Loucy (cell line): ENCODE data around the gene ZNF135.

ENCODE experiments used
- H2AFZ ChIP-seq: fragments of 200-600 bp; sonication (generic); 2 replicates; pipeline ENCODE4 v1.6.0; 2016; ENCODE audit warnings: antibody characterized with exemption, mild to moderate bottlenecking, low read length, moderate library complexity
- H3F3A ChIP-seq: fragments of 200-600 bp; 2 replicates; pipeline ENCODE4 v1.6.0; 2016; ENCODE audit warnings: antibody characterized with exemption, low read depth, mild to moderate bottlenecking
- H3K27me3 ChIP-seq: fragments of 200-600 bp; sonication (generic); 2 replicates; pipeline ENCODE4 v1.6.1; 2014; ENCODE audit warnings: low read length, mild to moderate bottlenecking; ENCODE audit not compliant: insufficient read depth, poor library complexity, severe bottlenecking
- H3K36me3 ChIP-seq: fragments of 200-600 bp; sonication (generic); 2 replicates; pipeline ENCODE4 v1.6.1; 2016; ENCODE audit warnings: low read length; ENCODE audit not compliant: insufficient read depth
- H3K4me1 ChIP-seq: fragments of 200-600 bp; sonication (generic); 2 replicates; pipeline ENCODE4 v1.5.1; 2014; ENCODE audit warnings: low read length, mild to moderate bottlenecking; ENCODE audit not compliant: insufficient read depth, poor library complexity, severe bottlenecking
- H3K4me2 ChIP-seq: fragments of 200-600 bp; sonication (generic); 2 replicates; pipeline ENCODE4 v1.6.0; 2014; ENCODE audit warnings: antibody characterized with exemption, low read length, low read depth, mild to moderate bottlenecking; ENCODE audit not compliant: poor library complexity, severe bottlenecking
- H3K4me3 ChIP-seq: fragments of 200-600 bp; sonication (generic); 2 replicates; pipeline ENCODE4 v1.5.1; 2014; ENCODE audit warnings: low read length, mild to moderate bottlenecking, mixed read lengths; ENCODE audit not compliant: poor library complexity, severe bottlenecking
- H3K79me2 ChIP-seq: fragments of 200-600 bp; sonication (generic); 2 replicates; pipeline ENCODE4 v1.6.1; 2014; ENCODE audit warnings: low read length; ENCODE audit not compliant: insufficient read depth
- H3K9ac ChIP-seq: fragments of 200-600 bp; sonication (generic); 2 replicates; pipeline ENCODE4 v1.6.0; 2014; ENCODE audit warnings: mild to moderate bottlenecking, low read depth, low read length, moderate library complexity; ENCODE audit not compliant: poor library complexity, severe bottlenecking
- H3K9me2 ChIP-seq: fragments of 200-600 bp; sonication (generic); replicated peaks from 2 replicates; pipeline ENCODE4 v1.6.1; 2016; ENCODE audit warnings: low read depth, low read length, mixed read lengths
- H3K9me3 ChIP-seq: fragments of 200-600 bp; sonication (generic); 2 replicates; pipeline ENCODE4 v1.6.1; 2014; ENCODE audit warnings: mild to moderate bottlenecking, antibody characterized with exemption, low read length, low read depth; ENCODE audit not compliant: insufficient read depth
- H4K20me1 ChIP-seq: fragments of 200-600 bp; sonication (generic); 2 replicates; pipeline ENCODE4 v1.6.0; 2014; ENCODE audit warnings: antibody characterized with exemption, low read length, mild to moderate bottlenecking; ENCODE audit not compliant: insufficient read depth, poor library complexity, severe bottlenecking
- CTCF ChIP-seq: fragments of 200-600 bp; sonication (generic); conservative IDR thresholded peaks from 2 replicates; pipeline ENCODE4 v1.5.1; 2014; ENCODE audit warnings: mild to moderate bottlenecking, antibody characterized with exemption, low read length
- EZH2phosphoT487 ChIP-seq: fragments of 200-600 bp; IDR thresholded peaks from 2 replicates; pipeline ENCODE4 v1.6.1; 2018; ENCODE audit warnings: antibody characterized with exemption, mild to moderate bottlenecking, moderate library complexity, borderline replicate concordance

Gene ZNF135

GRCh38 chr19:58108546-58108817 lies 49.4 kb downstream of the ZNF135 start:
- Histone ChIP-seq H3K27me3 (no peaks in the 10 kb centered on the region), H2AFZ (no peak overlapping the region), H3K9me2 (no peaks in the 10 kb centered on the region), H3K36me3 (no peaks in the 10 kb centered on the region), H3K79me2 (no peaks in the 10 kb centered on the region), H3K4me3 (no peak overlapping the region), H3F3A (no peaks in the 10 kb centered on the region), H3K4me2 (no peak overlapping the region), H3K9me3 (peaks cover 52% of the 10 kb centered on the region; the same call in 1 of the 2 replicates), H4K20me1 (no peaks in the 10 kb centered on the region), H3K4me1 (no peaks in the 10 kb centered on the region), H3K9ac (no peak overlapping the region)
- TF ChIP-seq EZH2phosphoT487 (no peak), CTCF (no peak)

- H4K20me1 ChIP-seq: no peaks in the 10 kb centered on the region
- peaks cover 33% of the 10 kb centered on the region; the same call in 1 of the 2 replicates for H3K9me3 ChIP-seq
- TF ChIP-seq CTCF (no peak), EZH2phosphoT487 (no peak)
- no peak overlapping the region for H2AFZ ChIP-seq
- H3K4me1 ChIP-seq: no peaks in the 10 kb centered on the region
- no peak overlapping the region for H3K4me2 ChIP-seq
- no peaks in the 10 kb centered on the region for H3F3A ChIP-seq
- H3K9ac ChIP-seq: no peak overlapping the region
- no peaks in the 10 kb centered on the region for H3K27me3 ChIP-seq
- no peaks in the 10 kb centered on the region for H3K36me3 ChIP-seq
- no peaks in the 10 kb centered on the region for H3K79me2 ChIP-seq
- no peaks in the 10 kb centered on the region for H3K9me2 ChIP-seq
- no peak overlapping the region for H3K4me3 ChIP-seq
Observed at GRCh38 chr19:58117841-58118575, 58.9 kb downstream of the ZNF135 start.

- H3K9me3 ChIP-seq: peaks cover 39% of the 10 kb centered on the region; the same call in 1 of the 2 replicates
- H3K27me3 ChIP-seq: no peaks in the 10 kb centered on the region
- no peaks in the 10 kb centered on the region for H3K4me1 ChIP-seq
- no peaks in the 10 kb centered on the region for H4K20me1 ChIP-seq
- no peak for TF ChIP-seq EZH2phosphoT487
- TF ChIP-seq CTCF: no peak
- no peak overlapping the region for H2AFZ ChIP-seq
- H3K4me3 ChIP-seq: no peak overlapping the region
- no peak overlapping the region for H3K4me2 ChIP-seq
- no peaks in the 10 kb centered on the region for H3K79me2 ChIP-seq
- H3K36me3 ChIP-seq: no peaks in the 10 kb centered on the region
- H3K9ac ChIP-seq: no peak overlapping the region
- no peaks in the 10 kb centered on the region for H3K9me2 ChIP-seq
- H3F3A ChIP-seq: no peaks in the 10 kb centered on the region
Observed at GRCh38 chr19:58118979-58119733, 60.1 kb downstream of the ZNF135 start.
